NK-92 (cell line): ENCODE data around the gene POTEI.
"Not testable (repeated sequence)": the region's sequence is repeated elsewhere in the genome, so short reads cannot be mapped to it uniquely, and the experiment has no call there.

Experiments used
- DNase-seq: peaks from one replicate; lab custom pipeline; 2025; ENCODE audit not compliant: unreplicated experiment; lab: John Stamatoyannopoulos, UW

The POTEI gene

DNA sequence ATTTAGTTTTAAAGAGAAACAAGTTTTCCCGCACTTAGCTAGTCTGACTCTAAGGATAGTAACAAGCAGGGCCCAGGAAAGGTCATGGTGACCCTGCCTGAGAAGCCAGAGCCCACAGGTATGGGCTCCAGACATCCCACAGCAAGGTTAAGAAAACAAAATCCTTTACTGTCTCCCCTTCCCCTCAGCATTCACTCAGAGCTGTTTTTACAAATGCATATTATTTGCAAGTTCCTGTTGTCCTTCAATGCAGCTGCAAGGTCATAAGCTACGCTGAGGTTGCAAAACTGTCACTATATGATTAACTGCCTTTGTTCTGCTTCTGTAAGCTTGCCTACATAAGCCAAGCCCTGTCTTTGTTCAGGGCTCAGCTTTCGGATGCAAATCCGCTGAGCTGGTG, 18.1 kb downstream of the POTEI start:
- not testable (repeated sequence) for DNase-seq

DNA sequence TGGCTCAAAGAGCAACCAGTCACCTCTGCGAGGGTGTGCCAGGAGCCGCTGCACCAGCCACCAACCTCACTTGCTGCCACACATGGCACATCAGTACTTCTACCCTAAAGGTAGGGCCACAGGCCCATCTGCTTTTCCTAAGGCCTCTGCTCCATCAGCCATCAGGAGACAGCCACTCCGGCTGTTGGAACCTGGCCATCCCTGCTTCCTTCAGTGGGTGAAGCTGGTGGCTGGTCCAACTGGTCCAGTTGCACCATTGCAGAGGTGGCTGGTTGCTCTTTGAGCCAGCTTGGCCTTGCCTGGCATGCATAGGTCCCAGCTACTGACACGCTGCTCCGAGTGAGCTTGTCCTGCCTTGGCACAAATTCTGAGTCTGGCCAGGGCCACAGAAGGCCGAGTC, 53.7 kb downstream of the POTEI start:
- not testable (repeated sequence) for DNase-seq

DNA sequence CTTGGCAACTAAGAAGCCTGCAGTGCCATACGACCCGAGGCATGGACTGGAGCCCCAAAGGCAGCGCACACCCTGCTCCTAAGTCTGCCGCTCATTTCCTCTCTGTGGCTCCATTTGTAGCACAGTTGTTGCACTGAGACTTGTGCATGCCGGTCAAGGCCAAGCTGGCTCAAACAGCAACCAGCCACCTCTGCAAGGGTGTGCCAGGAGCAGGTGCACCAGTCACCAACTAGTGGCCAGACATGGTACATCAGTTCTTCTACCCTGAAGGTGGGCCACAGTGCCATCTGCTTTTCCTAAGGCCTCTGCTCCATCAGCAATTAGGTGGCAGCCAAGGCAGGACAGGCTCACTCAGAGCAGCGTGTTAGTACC, 54.4 kb downstream of the POTEI start:
- DNase-seq = not testable (repeated sequence)

DNA sequence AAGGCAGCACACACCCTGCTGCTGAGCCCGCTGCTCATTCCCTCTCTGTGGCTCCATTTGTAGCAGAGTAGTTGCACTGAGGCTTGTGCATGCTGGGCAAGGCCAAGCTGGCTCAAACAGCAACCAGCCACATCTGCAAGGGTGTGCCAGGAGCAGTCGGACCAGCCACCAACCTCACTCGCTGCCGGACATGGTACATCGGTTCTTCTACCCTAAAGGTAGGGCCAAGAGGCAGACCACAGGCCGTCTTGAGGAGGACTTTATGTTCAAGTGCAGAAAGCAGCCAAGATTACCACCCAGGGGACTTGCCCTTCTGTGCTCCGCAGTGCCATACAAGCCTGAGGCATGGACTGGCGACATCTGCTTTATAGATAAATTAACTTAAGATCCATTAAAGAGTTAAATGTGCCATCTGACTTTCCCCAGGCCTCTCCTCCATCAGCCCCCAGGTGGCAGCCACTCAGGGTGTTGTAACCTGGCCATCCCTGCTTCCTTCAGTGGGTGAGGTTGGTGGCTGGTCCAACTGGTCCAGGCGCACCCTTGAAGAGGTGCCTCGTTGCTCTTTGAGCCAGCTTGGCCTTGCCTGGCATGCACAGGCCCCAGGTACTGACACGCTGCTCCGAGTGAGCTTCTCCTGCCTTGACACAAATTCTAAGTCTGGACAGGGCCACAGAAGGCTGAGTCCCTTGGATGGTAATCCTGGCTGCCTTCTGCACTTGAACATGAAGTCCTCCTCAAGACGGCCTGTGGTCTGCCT, 55.0 kb downstream of the POTEI start:
- not testable (repeated sequence) for DNase-seq

DNA sequence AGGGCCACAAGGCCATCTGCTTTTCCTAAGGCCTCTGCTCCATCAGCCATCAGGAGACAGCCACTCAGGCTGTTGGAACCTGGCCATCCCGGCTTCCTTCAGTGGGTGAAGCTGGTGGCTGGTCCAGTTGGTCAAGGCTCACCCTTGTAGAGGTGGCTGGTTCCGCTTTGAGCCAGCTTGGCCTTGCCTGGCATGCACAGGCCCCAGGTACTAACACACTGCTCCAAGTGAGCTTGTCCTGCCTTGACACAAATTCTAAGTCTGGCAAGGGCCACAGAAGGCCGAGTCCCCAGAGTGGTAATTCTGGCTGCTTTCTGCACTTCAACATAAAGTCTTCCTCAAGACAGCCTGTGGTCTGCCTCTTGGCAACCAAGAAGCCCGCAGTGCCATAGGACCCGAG, 56.2 kb downstream of the POTEI start:
- not testable (repeated sequence) for DNase-seq

DNA sequence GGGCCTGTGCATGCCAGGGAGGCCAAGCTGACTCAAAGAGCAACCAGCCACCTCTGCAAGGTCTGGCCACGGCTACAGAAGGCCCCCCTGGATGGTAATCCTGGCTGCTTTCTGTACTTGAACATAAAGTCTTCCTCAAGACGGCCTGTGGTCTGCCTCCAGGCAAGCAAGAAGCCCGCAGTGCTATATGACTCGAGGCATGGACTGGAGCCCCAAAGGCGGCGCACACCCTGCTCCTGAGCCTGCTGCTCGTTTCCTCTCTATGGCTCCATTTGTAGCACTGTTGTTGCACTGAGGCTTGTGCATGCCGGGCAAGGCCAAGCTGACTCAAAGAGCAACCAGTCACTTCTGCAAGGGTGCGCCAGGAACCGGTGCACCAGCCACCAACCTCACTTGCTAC, 57.3 kb downstream of the POTEI start:
- DNase-seq = not testable (repeated sequence)

DNA sequence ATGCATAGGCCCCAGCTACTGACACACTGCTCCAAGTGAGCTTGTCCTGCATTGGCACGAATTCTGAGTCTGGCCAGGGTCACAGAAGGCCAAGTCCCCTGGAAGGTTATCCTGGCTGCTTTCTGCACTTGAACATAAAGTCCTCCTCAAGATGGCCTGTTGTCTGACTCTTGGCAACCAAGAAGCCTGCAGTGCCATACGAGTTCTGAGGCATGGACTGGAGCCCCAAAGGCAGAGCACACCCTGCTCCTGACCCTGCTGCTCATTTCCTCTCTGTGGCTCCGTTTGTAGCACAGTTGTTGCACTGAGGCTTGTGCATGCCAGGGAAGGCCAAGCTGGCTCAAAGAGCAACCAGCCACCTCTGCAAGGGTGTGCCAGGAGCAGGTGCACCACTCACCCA, 57.9 kb downstream of the POTEI start:
- not testable (repeated sequence) for DNase-seq

DNA sequence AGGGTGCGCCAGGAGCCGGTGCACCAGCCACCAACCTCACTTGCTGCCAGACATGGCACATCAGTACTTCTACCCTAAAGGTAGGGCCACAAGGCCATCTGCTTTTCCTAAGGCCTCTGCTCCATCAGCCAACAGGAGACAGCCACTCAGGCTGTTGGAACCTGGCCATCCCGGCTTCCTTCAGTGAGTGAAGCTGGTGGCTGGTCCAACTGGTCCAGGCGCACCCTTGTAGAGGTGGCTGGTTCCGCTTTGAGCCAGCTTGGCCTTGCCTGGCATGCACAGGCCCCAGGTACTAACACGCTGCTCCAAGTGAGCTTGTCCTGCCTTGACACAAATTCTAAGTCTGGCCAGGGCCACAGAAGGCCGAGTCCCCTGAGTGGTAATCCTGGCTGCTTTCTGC, 58.8 kb downstream of the POTEI start:
- not testable (repeated sequence) for DNase-seq

DNA sequence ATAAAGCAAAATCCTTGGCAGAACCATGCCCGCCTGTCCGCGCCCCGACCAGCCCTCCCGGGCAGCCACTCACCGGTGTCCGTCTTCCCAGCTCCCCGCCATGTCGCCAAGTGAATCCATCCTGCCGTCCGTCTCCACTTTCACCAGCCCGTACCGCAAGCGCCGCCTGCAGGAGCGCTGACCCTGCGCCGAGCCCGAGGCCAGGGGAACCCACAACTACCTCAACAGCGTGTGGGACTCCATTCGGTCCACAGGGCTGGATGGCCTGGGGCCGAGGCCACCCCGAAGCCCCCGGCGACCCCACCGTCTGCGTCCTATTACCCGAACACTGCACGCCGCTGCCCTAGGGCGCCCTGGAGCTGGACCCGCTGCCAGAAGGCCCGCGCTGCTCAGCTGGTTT, 81.5 kb downstream of the POTEI start:
- DNase-seq = not testable (repeated sequence)

DNA sequence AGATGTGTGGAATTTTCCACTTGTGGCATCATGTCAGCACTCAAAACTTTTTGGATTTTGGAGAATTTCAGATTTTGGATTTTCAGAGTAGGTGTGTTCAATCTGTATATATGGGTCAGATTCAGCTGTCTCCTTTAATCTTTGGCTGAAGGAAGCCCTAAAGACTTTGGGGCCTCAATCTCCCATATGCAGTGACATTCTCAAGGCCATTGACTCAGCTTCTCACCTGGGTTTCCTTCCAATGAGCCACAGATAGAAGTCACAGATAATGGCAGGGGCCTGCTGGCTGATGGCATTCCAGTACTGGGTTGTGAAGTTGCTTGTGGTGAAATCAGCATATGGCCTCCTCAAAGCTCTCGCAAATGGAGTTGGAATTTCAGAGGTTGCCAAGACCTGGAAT, 90.3 kb downstream of the POTEI start:
- not testable (repeated sequence) for DNase-seq

DNA sequence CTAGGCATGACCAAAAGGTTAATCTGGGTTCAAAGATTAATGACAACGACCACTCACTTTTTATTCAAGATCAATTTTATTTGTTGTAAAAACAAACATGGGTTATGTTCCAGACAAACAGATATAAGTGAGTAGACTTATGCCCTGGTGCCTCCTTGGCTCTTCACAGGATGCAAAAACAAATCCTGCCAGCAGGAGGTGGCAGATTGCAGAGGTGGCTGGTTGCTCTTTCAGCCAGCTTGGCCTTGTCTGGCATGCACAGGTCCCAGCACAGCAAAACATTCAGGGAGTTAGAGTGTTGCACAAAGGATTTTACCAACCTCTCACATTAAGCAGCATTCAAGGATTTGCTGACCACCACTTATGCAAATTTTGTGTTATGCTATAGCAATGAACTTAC, 92.4 kb downstream of the POTEI start:
- DNase-seq = not testable (repeated sequence)
